ENCODE results near the gene TMEM187.

Gene TMEM187

GRCh38 chrX:154006947-154007346 is 34.4 kb downstream of the TMEM187 start:
- no peak for DNase-seq

GRCh38 chrX:154008521-154008920 is 36.0 kb downstream of the TMEM187 start:
- DNase-seq = no peak

GRCh38 chrX:154010330-154011087 is 38.0 kb downstream of the TMEM187 start:
- no peak for DNase-seq

GRCh38 chrX:154011376-154012335 is 39.1 kb downstream of the TMEM187 start:
- DNase-seq = no peak

GRCh38 chrX:154012336-154012991 is 39.9 kb downstream of the TMEM187 start:
- no peak for DNase-seq

GRCh38 chrX:154013001-154013421 is 40.5 kb downstream of the TMEM187 start:
- DNase-seq = no peak

GRCh38 chrX:154013614-154014360 is 41.2 kb downstream of the TMEM187 start:
- DNase-seq = no peak

- DNase-seq = no peak
Observed at GRCh38 chrX:154014429-154015380, 42.2 kb downstream of the TMEM187 start.

GRCh38 chrX:154015581-154016264 is 43.2 kb downstream of the TMEM187 start:
- DNase-seq = no peak

- DNase-seq = no peak
Observed at GRCh38 chrX:154016366-154017076, 44.0 kb downstream of the TMEM187 start.

- DNase-seq = no peak
Observed at GRCh38 chrX:154017766-154018517, 45.4 kb downstream of the TMEM187 start.

GRCh38 chrX:154018518-154019060 is 46.0 kb downstream of the TMEM187 start:
- DNase-seq = no peak

GRCh38 chrX:154019061-154019621 is 46.6 kb downstream of the TMEM187 start:
- no peak for DNase-seq

GRCh38 chrX:154019633-154020528 is 47.3 kb downstream of the TMEM187 start, which contains the start of gene IRAK1:
Gene IRAK1, minus strand, starts transcription at chrX:154019902. Its CDS starts 90 bp downstream, at chrX:154019812.
- DNase-seq = no peak

- DNase-seq = no peak
Observed at GRCh38 chrX:154020536-154021115, 48.1 kb downstream of the TMEM187 start.

- no peak for DNase-seq
Observed at GRCh38 chrX:154021131-154021611, 48.6 kb downstream of the TMEM187 start.

- DNase-seq = no peak
Observed at GRCh38 chrX:154022108-154022507, 49.6 kb downstream of the TMEM187 start.
